Ovary (tissue), 9 donors: ENCODE results near the gene ZNF524. TPM values are rescaled to one million over a fixed set of nuclear protein-coding genes. Genes with fewer than 3 reads are reported as not detected.

Source experiments
- DNase-seq, 5 donors: peaks; one replicate each; pipeline ENCODE4 v3.0.0-alpha.2; 2019 to 2020
- H3K27ac ChIP-seq, 2 donors: fragments of 200-600 bp; one replicate each; pipeline versions ENCODE4 v1.5.1 to v1.8.0; 2019 to 2022
- H3K27me3 ChIP-seq: fragments of 200-600 bp; one replicate; pipeline ENCODE4 v1.8.0; 2022
- H3K36me3 ChIP-seq: fragments of 200-600 bp; sonication (generic); one replicate; pipeline ENCODE4 v1.5.1; 2019
- H3K4me1 ChIP-seq: one replicate; pipeline ENCODE4 v1.8.1; 2013; ENCODE audit warnings: mild to moderate bottlenecking, moderate library complexity; ENCODE audit not compliant: insufficient read depth
- H3K4me3 ChIP-seq: fragments of 200-600 bp; sonication (generic); one replicate; pipeline ENCODE4 v1.5.1; 2017
- H3K9me3 ChIP-seq, 2 donors: fragments of 200-600 bp in 1 of 2; sonication (generic) in 1 of 2; one replicate each; pipeline versions ENCODE4 v1.5.1 to v1.8.1; 2013 to 2019; ENCODE audit warnings: mild to moderate bottlenecking in 1 of 2, moderate library complexity in 1 of 2
- EP300 ChIP-seq: sonication (generic); formaldehyde crosslinking; IDR thresholded peaks from one replicate; pipeline ENCODE4 v1.6.1; 2017; ENCODE audit warnings: antibody characterized with exemption
- POLR2A ChIP-seq: fragments of 450-650 bp; IDR thresholded peaks from one replicate; pipeline ENCODE4 v1.6.1; 2017; ENCODE audit warnings: antibody characterized with exemption, mild to moderate bottlenecking, moderate library complexity
- WGBS, 3 donors: extraction: QIAGEN DNeasy Blood & Tissue Kit in 1 of 3; methylation state at CpG; one replicate each; pipeline versions ENCODE4 v1.1.5 to v1.1.7; 2013 to 2017; 5-methylcytosine and 5-hydroxymethylcytosine counted together
- intact Hi-C, 4 donors: fragments of 100-400 bp; cut with DNase I; formaldehyde crosslinking; loops; one replicate each; pipeline versions ENCODE4 v1.11.0 to v1.15.1; 2022 to 2023
- polyA plus RNA-seq, 2 donors: library from polyadenylated mRNA; stranded (reverse); fragments of 200-250 nt in 1 of 2; fragments of 350-450 nt in 1 of 2; fragmentation: Illumina TruSeq in 1 of 2; extraction: RNeasy Lipid Tissue Mini Kit (QIAGEN cat#74804) in 1 of 2; gene quantifications; one replicate each; pipeline ENCODE4 v1.2.3, GENCODE V29; 2013 to 2014
- total RNA-seq, 7 donors: library from RNA; depleted of rRNA in 2 of 7; stranded (reverse); fragments of >200 nt in 2 of 7; fragmentation: NEBNext Ultra II Directional in 3 of 7; extraction: Animal tissue kit (Norgen Biotek cat#: 25700) in 3 of 7; gene quantifications; one replicate each; pipeline versions ENCODE4 v1.1.0 to v1.2.4, GENCODE V29; 2016 to 2023
- TF ChIP-seq, protein P1 (sequence below), 3 donors: fragments of 450-650 bp in 2 of 3; fragments of 200-600 bp in 1 of 3; IDR thresholded peaks; one replicate each; pipeline versions ENCODE4 v1.5.1 to v1.8.0; 2016 to 2022; ENCODE audit warnings: antibody characterized with exemption in 3 of 3, mild to moderate bottlenecking in 1 of 3
- donor health status: DM: no; HTN: no; CAD: no; lungs with moderate emphysema.
- donor health status: DM: no; HTN: no; CAD: no.
- donor health status: Bipolar disorder and iron deficiency.
- donor health status: DM: yes; HTN: yes; CAD: no.
- donor health status: DM: no; HTN: no; CAD: no.
- donor health status: DM: yes; HTN: yes; CAD: no.

ZNF524 gene
- total and polyA plus RNA-seq, 9 donors, result 0.15 to 28.0 (median 17.8) TPM

DNA sequence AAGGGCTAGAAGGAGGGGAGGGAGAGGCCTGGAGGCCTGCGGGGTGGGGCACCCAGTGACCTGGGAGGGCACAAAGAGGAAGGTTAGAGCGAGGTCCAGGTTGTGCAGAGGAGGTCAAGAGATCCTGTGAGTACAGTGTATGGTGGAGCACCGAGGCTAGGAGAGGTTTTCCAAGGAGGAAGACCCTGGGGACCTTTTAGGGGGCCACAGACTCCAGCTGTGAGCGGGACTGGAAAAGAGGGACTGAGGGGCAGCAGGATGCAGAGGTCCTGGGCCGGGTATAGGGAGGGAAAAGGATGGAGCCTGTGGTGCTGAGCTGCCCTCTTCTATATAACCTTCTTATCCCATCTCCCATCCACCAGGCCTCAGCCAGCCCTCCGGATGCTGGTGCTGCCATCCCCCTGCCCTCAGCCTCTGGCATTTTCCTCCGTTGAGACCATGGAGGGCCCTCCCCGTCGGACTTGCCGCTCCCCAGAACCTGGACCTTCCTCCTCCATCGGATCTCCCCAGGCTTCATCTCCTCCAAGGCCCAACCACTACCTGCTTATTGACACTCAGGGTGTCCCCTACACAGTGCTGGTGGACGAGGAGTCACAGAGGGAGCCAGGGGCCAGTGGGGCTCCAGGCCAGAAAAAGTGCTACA lies 44.2 kb downstream of the ZNF524 start:
- intact Hi-C loops, result no loop called here
- H3K27ac ChIP-seq, result peak overlapping the region in 1 of 2 donors; percentile 74

GRCh38 chr19:55644842-55645511 lies 44.9 kb downstream of the ZNF524 start:
- H3K4me1 ChIP-seq, result peaks cover 18% of the 10 kb centered on the region
- H3K27me3 ChIP-seq, result no peaks in the 10 kb centered on the region

More for the DNA sequence above, 44.2 kb downstream of the ZNF524 start:
- H3K36me3 ChIP-seq, result no peaks in the 10 kb centered on the region
- H3K4me1 ChIP-seq, result peaks cover 18% of the 10 kb centered on the region
- H3K27me3 ChIP-seq, result no peaks in the 10 kb centered on the region
- peak overlapping the region; percentile 93 for H3K4me3 ChIP-seq
- no peaks in the 10 kb centered on the region for H3K9me3 ChIP-seq
- 38 to 42% (median 41%) methylated on average over 12 of the region's 12 CpGs for WGBS, 3 donors
- TF ChIP-seq, protein P1, sequence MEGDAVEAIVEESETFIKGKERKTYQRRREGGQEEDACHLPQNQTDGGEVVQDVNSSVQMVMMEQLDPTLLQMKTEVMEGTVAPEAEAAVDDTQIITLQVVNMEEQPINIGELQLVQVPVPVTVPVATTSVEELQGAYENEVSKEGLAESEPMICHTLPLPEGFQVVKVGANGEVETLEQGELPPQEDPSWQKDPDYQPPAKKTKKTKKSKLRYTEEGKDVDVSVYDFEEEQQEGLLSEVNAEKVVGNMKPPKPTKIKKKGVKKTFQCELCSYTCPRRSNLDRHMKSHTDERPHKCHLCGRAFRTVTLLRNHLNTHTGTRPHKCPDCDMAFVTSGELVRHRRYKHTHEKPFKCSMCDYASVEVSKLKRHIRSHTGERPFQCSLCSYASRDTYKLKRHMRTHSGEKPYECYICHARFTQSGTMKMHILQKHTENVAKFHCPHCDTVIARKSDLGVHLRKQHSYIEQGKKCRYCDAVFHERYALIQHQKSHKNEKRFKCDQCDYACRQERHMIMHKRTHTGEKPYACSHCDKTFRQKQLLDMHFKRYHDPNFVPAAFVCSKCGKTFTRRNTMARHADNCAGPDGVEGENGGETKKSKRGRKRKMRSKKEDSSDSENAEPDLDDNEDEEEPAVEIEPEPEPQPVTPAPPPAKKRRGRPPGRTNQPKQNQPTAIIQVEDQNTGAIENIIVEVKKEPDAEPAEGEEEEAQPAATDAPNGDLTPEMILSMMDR (IDR thresholded peaks at IDR 0.05), result no peak
- no peak for TF ChIP-seq EP300
- TF ChIP-seq POLR2A, result no peak
- no peak for DNase-seq

GRCh38 chr19:55645512-55645881 lies 45.4 kb downstream of the ZNF524 start:
- 45 to 58% (median 49%) methylated on average over 5 of the region's 5 CpGs for WGBS, 3 donors
- H3K4me3 ChIP-seq, result no peak overlapping the region
- H3K4me1 ChIP-seq, result peaks cover 15% of the 10 kb centered on the region
- no peaks in the 10 kb centered on the region for H3K27me3 ChIP-seq
- no peak overlapping the region for H3K27ac ChIP-seq
- intact Hi-C loops, result no loop called here
- DNase-seq, result peak in 1 of 5 donors; percentile 26
- H3K9me3 ChIP-seq, result no peaks in the 10 kb centered on the region
- H3K36me3 ChIP-seq, result no peaks in the 10 kb centered on the region
- TF ChIP-seq POLR2A, result no peak
- TF ChIP-seq, protein P1 (IDR thresholded peaks at IDR 0.05), result no peak
- no peak for TF ChIP-seq EP300

More at GRCh38 chr19:55644842-55645511, 44.9 kb downstream of the ZNF524 start:
- Histone ChIP-seq H3K9me3 (no peaks in the 10 kb centered on the region), H3K4me3 (no peak overlapping the region), H3K36me3 (no peaks in the 10 kb centered on the region), H3K27ac (no peak overlapping the region)
- WGBS, 3 donors, result 75 to 86% (median 82%) methylated on average over 28 of the region's 28 CpGs
- intact Hi-C loops, result no loop called here
- peak in 2 of 5 donors; percentile 49 to 52 for DNase-seq
- TF ChIP-seq, protein P1 (IDR thresholded peaks at IDR 0.05), result no peak
- no peak for TF ChIP-seq POLR2A
- TF ChIP-seq EP300, result no peak

DNA sequence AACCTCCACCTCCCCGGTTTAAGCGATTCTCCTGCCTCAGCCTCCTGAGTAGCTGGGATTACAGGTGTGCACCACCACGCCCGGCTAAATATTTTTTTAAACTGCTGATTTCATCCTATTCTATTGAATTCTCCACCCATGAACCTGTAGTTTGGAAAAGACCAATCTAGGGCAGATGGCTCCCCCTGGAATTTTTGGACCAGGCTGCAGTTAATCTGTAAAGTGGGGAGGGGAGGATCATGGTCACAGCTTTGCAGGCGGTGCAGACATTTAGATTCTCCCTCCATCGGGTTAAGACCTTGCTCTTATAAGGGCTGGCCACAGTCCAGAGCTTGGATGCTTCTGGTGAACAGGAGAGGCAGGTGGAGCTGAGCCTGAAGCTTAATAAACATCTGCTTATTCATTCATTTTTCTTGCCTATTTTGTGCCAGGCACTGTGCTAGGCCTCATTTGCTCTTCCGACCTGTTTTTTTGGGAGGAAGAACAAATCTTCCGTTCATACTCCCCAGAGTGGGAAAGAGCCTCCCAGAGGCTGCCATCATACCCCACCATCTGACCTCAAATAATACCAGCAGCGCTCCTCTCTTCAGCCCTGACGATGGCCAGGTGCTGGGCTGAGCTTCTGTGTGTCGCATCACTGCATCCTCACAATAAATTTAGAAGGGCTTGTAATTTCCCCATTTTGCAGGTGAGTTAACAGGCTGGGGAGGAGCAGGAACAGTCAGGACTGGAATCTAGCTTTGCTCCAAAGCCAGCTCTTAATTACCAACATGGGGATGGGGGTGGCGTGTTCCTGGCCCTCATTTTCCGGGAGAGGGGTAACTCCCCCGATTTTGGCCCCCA lies 47.0 kb downstream of the ZNF524 start:
- 36 to 41% (median 36%) methylated on average over 14 of the region's 14 CpGs for WGBS, 3 donors
- peaks cover 14% of the 10 kb centered on the region for H3K4me1 ChIP-seq

More for the DNA sequence above, 47.0 kb downstream of the ZNF524 start:
- TF ChIP-seq, protein P1 (IDR thresholded peaks at IDR 0.05), result no peak
- no peak for TF ChIP-seq POLR2A
- TF ChIP-seq EP300, result no peak
- Histone ChIP-seq H3K27me3 (no peaks in the 10 kb centered on the region), H3K36me3 (no peaks in the 10 kb centered on the region), H3K9me3 (no peaks in the 10 kb centered on the region), H3K27ac (peak overlapping the region; percentile 78 to 85), H3K4me3 (peak overlapping the region; percentile 63)
- peak in 1 of 5 donors; percentile 47 for DNase-seq
- intact Hi-C loops, result no loop called here
